HG02870 (cell line): ENCODE measurements around the gene ZSCAN10.

Experiments
- ATAC-seq: cut with Tn5 transposase; IDR thresholded peaks from one replicate; pipeline ENCODE4 v1.9.1; 2021; ENCODE audit warnings: mild to moderate bottlenecking, moderate library complexity; ENCODE audit not compliant: unreplicated experiment

Gene ZSCAN10

GRCh38 chr16:3049921-3050481 is 49.1 kb downstream of the ZSCAN10 start:
- ATAC-seq, result no peak

GRCh38 chr16:3047387-3047720 is 51.7 kb downstream of the ZSCAN10 start:
- ATAC-seq, result no peak

GRCh38 chr16:3046641-3047386 is 52.3 kb downstream of the ZSCAN10 start:
- ATAC-seq, result no peak

DNA sequence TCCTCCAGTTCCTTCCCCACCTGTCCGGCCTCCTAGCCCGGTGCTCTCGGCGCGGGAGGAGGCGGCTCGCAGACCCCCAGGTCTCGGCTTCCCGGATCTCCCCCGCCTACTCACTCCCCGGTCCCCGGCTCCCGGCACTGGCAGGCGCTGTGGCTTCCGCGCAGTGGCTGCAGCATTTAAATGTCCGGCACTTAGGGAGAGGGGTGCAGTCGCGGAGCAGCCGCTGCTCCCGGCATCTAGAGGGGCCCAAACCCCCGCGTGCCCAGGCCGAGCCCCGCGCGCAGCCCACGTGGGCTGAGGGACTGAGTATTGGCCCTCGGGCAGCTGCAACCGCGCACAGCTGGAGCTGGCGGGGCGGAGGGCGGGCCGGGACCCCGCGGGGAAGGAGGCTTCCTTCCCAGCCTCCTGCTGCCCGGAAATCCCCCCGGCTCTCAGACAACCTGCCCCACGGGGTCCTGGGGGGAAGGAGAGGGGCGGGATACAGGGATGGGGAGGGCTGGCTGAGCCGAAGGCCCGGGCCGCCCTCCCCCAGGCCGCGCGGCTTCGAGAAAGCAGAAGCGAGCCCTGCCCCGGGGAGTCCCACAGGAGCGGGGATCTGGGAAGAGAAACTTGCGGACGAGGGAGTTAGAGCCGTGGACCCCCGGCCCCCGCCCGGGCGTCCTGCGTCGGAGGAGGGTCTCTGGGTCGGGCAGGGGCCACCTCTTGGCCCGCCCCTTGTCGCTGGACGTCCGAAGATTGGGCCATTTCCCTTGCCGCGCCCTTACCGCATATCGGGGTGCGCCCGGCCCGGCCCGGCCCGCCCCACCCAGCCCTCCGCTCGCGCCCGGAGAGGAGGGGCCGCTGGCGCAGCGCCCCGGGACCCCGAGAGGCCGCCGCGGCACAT is 53.1 kb downstream of the ZSCAN10 start, which contains the start of gene MMP25:
Gene MMP25 (plus strand): TSS at position 804 of the 883 bp plus-strand sequence. CDS start 357 bp downstream, outside the sequence.
- no peak for ATAC-seq

DNA sequence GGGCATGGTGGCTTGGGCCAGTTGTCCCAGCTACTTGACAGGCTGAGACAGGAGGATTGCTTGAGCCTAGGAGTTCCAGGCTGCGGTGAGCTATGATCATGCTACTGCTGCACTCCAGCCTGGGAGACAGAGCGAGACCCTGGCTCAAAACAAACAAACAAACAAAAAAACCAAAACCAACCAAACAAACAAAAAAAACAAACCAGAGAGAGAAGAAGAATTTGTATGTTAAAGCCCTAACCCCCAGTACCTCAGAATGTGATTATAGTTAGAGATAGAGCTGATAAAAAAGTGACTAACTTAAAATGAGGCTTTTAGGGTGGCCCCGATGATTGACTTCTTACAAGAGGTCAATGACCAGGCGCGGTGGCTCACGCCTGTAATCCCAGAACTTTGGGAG is 54.4 kb downstream of the ZSCAN10 start:
- ATAC-seq, result no peak

GRCh38 chr16:3042376-3042775 is 56.7 kb downstream of the ZSCAN10 start:
- no peak for ATAC-seq

GRCh38 chr16:3038896-3039295 is 60.2 kb downstream of the ZSCAN10 start:
- no peak for ATAC-seq
